Fibroblast of the aortic adventitia (primary cell): Measurements from ENCODE around the gene ITPKA. TPM values are rescaled to one million over a fixed set of nuclear protein-coding genes. Genes with fewer than 3 reads are reported as not detected.

Experiments
- DNase-seq: peaks from one replicate; pipeline ENCODE4 v3.0.0-alpha.2; 2010; ENCODE audit warnings: low read depth
- H3K4me3 ChIP-seq: 2 replicates; pipeline ENCODE4 v1.5.1; 2011; ENCODE audit warnings: low read depth, mild to moderate bottlenecking, control low read depth, low read length, moderate library complexity
- total RNA-seq: library from RNA; depleted of rRNA; stranded (reverse); fragments of >200 nt; gene quantifications from 2 replicates; pipeline ENCODE4 v1.2.3, GENCODE V29; 2012; ENCODE audit warnings: low replicate concordance
- TF ChIP-seq, protein P1 (sequence below): IDR thresholded peaks from 2 replicates; pipeline ENCODE4 v1.5.1; 2011; ENCODE audit warnings: mild to moderate bottlenecking, low read length, control low read depth, inconsistent platforms; ENCODE audit not compliant: insufficient read depth

The ITPKA gene
- total RNA-seq, 1 donor, result 1.8 TPM

DNA sequence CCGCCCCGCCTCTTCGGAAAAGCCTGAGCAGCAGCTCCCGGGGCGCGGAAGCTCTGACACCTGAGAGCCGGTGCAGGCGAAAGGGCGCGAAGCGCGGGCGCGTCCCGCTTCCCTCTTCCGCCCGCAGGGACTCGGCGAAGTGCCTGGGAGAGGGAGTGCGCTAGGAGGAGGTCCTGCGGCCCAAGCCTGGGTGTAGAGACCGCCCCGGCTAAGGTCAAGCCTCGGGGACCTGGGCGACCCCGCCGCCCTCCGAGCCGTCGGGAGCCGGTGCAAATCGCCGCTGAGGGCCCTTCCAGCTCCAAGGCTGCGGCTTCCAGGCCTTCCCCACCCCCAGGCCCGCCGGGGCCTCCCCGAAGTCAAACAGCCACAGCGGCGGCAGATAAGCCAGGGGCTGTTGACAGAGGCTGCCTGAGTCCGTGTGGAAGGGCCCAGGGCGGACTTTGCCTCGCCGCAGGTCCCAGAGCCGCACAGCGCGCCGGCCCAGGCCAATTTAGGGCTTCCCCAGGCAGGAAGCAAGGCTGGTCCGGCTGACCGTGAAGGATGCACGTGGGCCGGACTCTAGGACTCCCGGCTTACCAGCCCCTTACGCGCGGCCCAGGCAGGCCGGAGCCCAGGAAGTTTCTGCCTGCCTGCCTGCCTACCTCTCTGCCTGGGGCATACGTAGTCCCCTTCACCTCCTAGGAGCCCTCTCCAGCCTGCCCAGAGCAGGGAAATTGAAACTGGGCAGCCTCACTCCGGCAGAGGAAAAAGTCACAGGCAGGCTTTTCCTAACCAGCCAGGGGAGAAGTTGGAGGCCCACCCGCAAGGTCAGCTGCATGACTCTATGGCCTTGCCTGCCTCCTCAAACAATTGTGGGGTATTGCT lies 2.3 kb downstream of the ITPKA start:
- no peak overlapping the region for H3K4me3 ChIP-seq
- TF ChIP-seq, protein P1, sequence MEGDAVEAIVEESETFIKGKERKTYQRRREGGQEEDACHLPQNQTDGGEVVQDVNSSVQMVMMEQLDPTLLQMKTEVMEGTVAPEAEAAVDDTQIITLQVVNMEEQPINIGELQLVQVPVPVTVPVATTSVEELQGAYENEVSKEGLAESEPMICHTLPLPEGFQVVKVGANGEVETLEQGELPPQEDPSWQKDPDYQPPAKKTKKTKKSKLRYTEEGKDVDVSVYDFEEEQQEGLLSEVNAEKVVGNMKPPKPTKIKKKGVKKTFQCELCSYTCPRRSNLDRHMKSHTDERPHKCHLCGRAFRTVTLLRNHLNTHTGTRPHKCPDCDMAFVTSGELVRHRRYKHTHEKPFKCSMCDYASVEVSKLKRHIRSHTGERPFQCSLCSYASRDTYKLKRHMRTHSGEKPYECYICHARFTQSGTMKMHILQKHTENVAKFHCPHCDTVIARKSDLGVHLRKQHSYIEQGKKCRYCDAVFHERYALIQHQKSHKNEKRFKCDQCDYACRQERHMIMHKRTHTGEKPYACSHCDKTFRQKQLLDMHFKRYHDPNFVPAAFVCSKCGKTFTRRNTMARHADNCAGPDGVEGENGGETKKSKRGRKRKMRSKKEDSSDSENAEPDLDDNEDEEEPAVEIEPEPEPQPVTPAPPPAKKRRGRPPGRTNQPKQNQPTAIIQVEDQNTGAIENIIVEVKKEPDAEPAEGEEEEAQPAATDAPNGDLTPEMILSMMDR, result no peak
- DNase-seq, result no peak

GRCh38 chr15:41498657-41499056 lies 5.0 kb downstream of the ITPKA start:
- TF ChIP-seq, protein P1, result no peak
- H3K4me3 ChIP-seq, result no peak overlapping the region
- no peak for DNase-seq

- TF ChIP-seq, protein P1, result no peak
- no peak overlapping the region for H3K4me3 ChIP-seq
- no peak for DNase-seq
These were observed 5.6 kb downstream of the ITPKA start for GRCh38 chr15:41499109-41499851.

DNA sequence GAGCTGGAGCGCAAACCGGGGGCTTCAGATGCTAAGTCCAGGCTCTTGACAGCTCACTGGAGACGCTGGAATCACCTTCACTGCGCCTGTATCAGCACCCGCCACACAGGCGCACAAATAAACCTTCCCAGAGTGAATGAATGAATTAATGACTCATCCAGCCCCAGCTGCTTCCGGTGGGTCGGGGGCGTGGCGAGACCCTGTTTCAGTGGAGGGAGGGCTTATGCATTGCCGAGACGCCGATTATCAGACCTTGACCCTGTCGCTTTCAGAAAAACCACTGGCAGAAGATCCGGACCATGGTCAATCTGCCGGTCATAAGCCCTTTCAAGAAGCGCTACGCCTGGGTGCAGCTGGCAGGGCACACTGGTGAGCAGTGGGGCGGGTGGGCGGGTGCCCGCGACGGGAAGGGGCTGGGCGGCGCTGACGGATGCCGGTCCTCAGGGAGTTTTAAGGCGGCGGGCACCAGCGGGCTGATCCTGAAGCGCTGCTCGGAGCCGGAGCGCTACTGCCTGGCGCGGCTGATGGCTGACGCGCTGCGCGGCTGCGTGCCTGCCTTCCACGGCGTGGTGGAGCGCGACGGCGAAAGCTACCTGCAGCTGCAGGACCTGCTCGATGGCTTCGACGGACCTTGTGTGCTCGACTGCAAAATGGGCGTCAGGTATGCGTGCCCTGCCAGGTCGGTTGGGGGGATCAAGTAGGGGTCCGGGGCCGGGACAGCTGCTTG lies 7.7 kb downstream of the ITPKA start:
- TF ChIP-seq, protein P1, result no peak
- DNase-seq, result no peak
- H3K4me3 ChIP-seq, result no peak overlapping the region

DNA sequence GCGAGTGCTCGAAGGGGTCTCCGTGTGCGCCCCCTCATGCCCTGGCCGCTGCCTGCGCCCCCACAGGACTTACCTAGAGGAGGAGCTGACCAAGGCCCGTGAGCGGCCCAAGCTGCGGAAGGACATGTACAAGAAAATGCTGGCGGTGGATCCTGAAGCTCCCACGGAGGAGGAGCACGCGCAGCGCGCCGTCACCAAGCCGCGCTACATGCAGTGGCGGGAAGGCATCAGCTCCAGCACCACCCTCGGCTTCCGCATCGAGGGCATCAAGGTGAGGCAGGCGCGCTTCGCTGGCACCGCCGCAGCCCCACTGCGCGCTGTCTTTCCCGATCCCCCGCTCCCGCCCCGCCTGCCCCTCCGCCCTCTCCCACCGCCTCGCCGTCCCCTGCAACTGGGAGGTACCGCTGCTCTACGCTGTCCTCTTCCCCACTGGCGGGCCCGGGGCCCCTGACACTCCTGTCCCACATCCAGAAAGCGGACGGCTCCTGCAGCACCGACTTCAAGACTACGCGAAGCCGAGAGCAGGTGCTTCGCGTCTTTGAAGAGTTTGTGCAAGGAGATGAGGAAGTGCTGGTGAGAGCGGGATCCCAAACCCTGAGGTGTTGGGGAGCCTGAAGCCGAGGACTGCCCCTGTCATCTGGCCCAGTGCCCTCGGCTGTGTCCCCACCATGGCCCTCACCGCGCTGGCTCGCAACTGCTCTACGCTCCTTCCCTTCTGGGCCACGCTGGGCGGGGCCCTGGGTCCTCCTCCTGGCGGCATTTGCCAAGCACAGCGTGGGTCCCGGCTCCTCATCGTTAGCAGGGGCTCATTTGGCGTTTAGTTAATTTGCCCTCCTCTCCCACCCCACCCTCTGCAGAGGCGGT lies 8.5 kb downstream of the ITPKA start:
- no peak for DNase-seq
- TF ChIP-seq, protein P1, result no peak
- H3K4me3 ChIP-seq, result no peak overlapping the region
